Mucosa of descending colon (tissue), 3 donors: Measurements from ENCODE around the gene SFTPA1. TPM values are rescaled to one million over a fixed set of nuclear protein-coding genes. Genes with fewer than 3 reads are reported as not detected.
A peak's percentile ranks its signal among the peaks of the same experiment; 100 is the strongest.
"Not testable (repeated sequence)": the region's sequence is repeated elsewhere in the genome, so short reads cannot be mapped to it uniquely, and the experiment has no call there.

ENCODE experiments used
- ATAC-seq: fragments of 200-7000 bp; cut with Tn5 transposase; one replicate; pipeline ENCODE4 v1.9.1; 2020; ENCODE audit warnings: mild to moderate bottlenecking, moderate library complexity
- DNase-seq, 3 donors: peaks; one replicate each; pipeline ENCODE4 v3.0.0-alpha.2; 2020
- H3K36me3 ChIP-seq: fragments of 200-600 bp; one replicate; pipeline ENCODE4 v1.8.0; 2021; ENCODE audit warnings: low read depth, mild to moderate bottlenecking
- H3K4me1 ChIP-seq: fragments of 200-600 bp; one replicate; pipeline ENCODE4 v1.8.0; 2021; ENCODE audit warnings: low read depth, mild to moderate bottlenecking
- H3K4me3 ChIP-seq: fragments of 200-600 bp; one replicate; pipeline ENCODE4 v1.8.0; 2021; ENCODE audit warnings: mild to moderate bottlenecking
- H3K9me3 ChIP-seq: fragments of 200-600 bp; one replicate; pipeline ENCODE4 v1.8.0; 2021; ENCODE audit warnings: mild to moderate bottlenecking
- intact Hi-C, 2 donors: fragments of 100-400 bp; cut with DNase I in 1 of 2; cut with micrococcal nuclease in 1 of 2; formaldehyde crosslinking; loops; one replicate each; pipeline versions ENCODE4 v1.11.0 to v1.11.1; 2022; cut with DNase I, micrococcal nuclease
- total RNA-seq, 3 donors: library from RNA; stranded (reverse); fragmentation: NEBNext Ultra II Directional in 2 of 3; extraction: Animal tissue kit (Norgen Biotek cat#: 25700) in 2 of 3; gene quantifications; one replicate each; pipeline versions ENCODE4 v1.2.1 to v1.2.4, GENCODE V29; 2021 to 2023
- TF ChIP-seq, protein P1 (sequence below): fragments of 200-600 bp; IDR thresholded peaks from one replicate; pipeline ENCODE4 v1.8.0; 2022; ENCODE audit warnings: antibody characterized with exemption, mild to moderate bottlenecking
- donor health status: DM: no; HTN: no; CAD: no; lungs with moderate emphysema.
- donor health status: DM: no; HTN: no; CAD: no.
- donor health status: DM: no; HTN: yes; CAD: no.

SFTPA1 gene
- total RNA-seq, 3 donors from 2014 or later: 0.60 to 1.0 TPM; not detected in 1

GRCh38 chr10:79604294-79604693, 6.4 kb upstream of the SFTPA1 start:
- ATAC-seq: no peak
- no peak overlapping the region for H3K4me3 ChIP-seq
- no peaks in the 10 kb centered on the region for H3K4me1 ChIP-seq
- no peak for DNase-seq
- intact Hi-C loops: no loop called here
- no peaks in the 10 kb centered on the region for H3K36me3 ChIP-seq
- H3K9me3 ChIP-seq: no peaks in the 10 kb centered on the region
- TF ChIP-seq, protein P1, sequence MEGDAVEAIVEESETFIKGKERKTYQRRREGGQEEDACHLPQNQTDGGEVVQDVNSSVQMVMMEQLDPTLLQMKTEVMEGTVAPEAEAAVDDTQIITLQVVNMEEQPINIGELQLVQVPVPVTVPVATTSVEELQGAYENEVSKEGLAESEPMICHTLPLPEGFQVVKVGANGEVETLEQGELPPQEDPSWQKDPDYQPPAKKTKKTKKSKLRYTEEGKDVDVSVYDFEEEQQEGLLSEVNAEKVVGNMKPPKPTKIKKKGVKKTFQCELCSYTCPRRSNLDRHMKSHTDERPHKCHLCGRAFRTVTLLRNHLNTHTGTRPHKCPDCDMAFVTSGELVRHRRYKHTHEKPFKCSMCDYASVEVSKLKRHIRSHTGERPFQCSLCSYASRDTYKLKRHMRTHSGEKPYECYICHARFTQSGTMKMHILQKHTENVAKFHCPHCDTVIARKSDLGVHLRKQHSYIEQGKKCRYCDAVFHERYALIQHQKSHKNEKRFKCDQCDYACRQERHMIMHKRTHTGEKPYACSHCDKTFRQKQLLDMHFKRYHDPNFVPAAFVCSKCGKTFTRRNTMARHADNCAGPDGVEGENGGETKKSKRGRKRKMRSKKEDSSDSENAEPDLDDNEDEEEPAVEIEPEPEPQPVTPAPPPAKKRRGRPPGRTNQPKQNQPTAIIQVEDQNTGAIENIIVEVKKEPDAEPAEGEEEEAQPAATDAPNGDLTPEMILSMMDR: no peak

DNA sequence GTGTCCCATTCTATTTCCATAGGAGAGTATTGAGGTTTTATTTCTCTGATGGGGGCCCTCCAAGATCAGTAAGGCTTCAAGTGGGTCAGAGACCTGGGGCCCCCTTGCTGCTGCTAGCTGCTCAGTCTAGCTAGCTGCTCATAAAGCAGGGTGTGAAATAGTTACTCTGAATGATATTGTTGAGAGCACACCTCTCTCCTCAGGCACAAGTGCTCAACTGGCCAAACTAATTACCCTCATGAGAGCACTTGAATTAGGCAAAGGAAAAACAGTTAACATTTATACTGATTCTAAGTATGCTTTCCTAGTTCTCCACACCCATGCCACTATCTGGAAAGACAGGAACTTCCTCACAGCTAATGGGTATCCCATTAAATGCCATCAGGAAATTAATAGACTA, 5.4 kb upstream of the SFTPA1 start:
- intact Hi-C loops: no loop called here
- no peaks in the 10 kb centered on the region for H3K36me3 ChIP-seq
- no peak for DNase-seq
- ATAC-seq: no peak
- no peak overlapping the region for H3K4me3 ChIP-seq
- no peaks in the 10 kb centered on the region for H3K4me1 ChIP-seq
- TF ChIP-seq, protein P1: no peak
- no peaks in the 10 kb centered on the region for H3K9me3 ChIP-seq

DNA sequence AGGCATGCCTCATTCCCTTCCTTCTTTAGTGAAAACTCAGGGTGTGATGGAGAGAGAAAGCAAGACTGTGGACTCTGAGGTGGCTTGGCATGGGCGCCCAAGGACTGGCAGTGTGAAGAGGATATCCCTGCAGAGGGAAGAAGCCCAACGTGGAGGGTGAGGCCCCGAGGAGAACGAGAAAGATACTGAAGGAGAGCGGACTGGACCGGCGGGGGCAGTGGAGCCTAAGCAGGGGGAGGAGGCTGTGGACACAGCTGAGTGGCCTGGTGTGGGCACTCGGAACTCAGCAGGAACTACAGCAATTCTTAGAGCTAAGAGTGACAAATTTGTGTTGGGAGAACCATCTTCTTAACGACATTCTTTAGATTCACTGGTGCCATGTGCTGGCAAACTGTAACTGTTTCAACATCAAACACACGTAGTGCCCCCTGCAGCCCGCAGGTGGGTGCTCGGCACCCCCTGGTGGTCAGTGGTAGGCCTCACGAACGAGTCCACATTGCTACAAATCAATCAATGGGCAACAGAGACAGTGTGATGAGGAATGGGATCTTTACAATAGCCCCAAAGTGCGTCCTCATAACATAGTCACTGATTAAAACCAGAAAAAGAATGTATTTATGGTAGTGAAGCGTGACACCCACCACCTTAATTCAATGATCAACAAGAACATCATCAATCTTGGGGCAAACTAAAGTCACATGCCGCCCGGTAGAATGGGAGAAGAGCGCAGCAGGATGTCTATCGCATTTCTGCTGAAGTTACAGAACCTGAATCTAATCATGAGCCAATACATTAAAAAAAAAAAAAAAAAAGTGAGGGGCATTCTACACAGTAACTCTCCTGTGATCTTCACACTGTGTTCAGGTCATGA, 2.0 kb upstream of the SFTPA1 start:
- Histone ChIP-seq H3K9me3 (no peaks in the 10 kb centered on the region), H3K36me3 (no peaks in the 10 kb centered on the region), H3K4me1 (no peaks in the 10 kb centered on the region), H3K4me3 (no peak overlapping the region)
- intact Hi-C loops: no loop called here
- ATAC-seq (peak; percentile 56), DNase-seq (peak in 2 of 3 donors; percentile 53 to 54)
- TF ChIP-seq, protein P1: peak; percentile 15

DNA sequence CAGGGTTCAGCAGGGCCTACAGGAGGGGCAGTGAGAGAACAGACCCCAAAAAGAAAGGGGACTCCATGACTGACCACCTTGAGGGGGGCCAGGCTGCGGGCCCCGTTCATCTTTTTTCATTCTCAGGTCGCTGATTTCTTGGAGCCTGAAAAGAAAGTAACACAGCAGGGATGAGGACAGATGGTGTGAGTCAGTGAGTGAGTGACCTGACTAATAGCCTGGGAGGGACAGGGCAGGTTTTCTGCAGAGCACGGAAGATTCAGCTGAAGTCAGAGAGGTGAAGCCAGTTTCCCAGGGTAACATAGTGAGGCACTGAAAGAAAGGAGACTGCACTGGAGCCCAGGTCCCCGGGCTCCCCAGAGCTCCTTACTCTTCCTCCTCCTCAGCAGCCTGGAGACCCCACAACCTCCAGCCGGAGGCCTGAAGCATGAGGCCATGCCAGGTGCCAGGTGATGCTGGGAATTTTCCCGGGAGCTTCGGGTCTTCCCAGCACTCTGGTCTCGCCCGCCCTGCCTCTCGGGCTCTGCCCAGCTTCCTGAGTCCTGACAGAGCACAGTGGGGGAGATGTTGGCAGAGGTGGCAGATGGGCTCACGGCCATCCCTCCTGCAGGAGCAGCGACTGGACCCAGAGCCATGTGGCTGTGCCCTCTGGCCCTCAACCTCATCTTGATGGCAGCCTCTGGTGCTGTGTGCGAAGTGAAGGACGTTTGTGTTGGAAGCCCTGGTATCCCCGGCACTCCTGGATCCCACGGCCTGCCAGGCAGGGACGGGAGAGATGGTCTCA, 646 bp downstream of the SFTPA1 start:
- H3K9me3 ChIP-seq, DNase-seq, H3K4me1 ChIP-seq, intact Hi-C loops, H3K4me3 ChIP-seq, ATAC-seq, H3K36me3 ChIP-seq: not testable (repeated sequence)

DNA sequence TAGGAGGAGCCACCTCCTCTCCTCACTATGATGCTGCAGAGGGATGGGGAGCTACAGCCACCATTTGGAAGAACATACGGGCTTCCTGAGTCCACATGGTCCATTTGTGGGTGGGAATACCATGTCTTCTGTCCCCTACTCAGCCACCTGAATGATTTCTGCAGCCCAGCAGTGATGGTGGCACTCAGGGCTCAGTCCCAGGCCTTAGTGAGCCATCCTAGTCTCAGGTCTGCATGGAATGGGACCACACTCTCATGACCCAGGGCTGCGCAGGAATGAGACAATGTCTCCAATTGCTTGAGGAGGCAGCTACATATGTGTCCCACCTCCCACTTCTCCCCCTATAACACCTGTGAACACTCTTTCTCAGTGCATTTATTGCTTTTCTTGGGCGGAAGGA, 4.8 kb downstream of the SFTPA1 start:
- Histone ChIP-seq H3K4me1 (no peaks in the 10 kb centered on the region), H3K4me3 (no peak overlapping the region), H3K9me3 (no peaks in the 10 kb centered on the region), H3K36me3 (no peaks in the 10 kb centered on the region)
- no peak for ATAC-seq
- TF ChIP-seq, protein P1: no peak
- DNase-seq: no peak
- intact Hi-C loops: no loop called here

DNA sequence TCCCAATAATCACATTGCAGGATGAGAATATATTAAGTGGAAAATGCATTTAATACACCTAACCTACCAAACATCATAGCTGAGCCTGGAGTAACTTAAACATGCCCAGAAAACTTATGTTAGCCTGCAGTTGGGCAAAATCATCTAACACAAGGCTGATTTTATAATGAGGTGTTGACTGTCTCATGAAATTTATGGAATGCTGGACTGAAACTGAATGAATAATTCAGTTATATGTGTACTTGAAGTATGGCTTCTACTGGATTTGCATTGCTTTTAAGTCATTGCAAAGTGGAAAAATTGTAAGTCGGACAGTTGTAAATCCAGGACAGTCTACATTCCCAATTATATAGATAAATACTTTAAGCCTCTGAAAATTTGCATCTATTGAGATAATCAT, 5.4 kb downstream of the SFTPA1 start:
- DNase-seq: no peak

DNA sequence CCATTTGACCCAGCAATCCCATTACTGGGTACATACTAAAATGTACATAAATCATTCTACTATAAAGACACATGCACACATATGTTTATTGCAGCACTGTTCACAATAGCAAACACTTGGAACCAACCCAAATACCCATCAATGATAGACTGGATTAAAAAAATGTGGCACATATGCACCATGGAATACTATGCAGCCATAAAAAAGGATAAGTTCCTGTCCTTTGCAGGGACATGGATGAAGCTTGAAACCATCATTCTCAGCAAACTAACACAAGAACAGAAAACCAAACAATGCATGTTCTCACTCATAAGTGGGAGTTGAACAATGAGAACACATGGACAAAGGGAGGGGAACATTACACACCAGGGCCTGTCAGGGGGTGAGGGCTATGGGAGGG, 12.9 kb downstream of the SFTPA1 start:
- H3K4me3 ChIP-seq, H3K4me1 ChIP-seq, H3K36me3 ChIP-seq, DNase-seq, H3K9me3 ChIP-seq, intact Hi-C loops, ATAC-seq: not testable (repeated sequence)

More for the DNA sequence above, 5.4 kb downstream of the SFTPA1 start:
- Histone ChIP-seq H3K9me3 (no peaks in the 10 kb centered on the region), H3K4me1 (no peaks in the 10 kb centered on the region), H3K4me3 (no peak overlapping the region), H3K36me3 (no peaks in the 10 kb centered on the region)
- ATAC-seq: no peak
- intact Hi-C loops: no loop called here
- TF ChIP-seq, protein P1: no peak
